Mucosa of descending colon (tissue), 3 donors: ENCODE measurements around the gene PANK4. TPM values are rescaled to one million over a fixed set of nuclear protein-coding genes. Genes with fewer than 3 reads are reported as not detected.

Source experiments
- ATAC-seq: fragments of 200-7000 bp; cut with Tn5 transposase; one replicate; pipeline ENCODE4 v1.9.1; 2020; ENCODE audit warnings: mild to moderate bottlenecking, moderate library complexity
- DNase-seq, 3 donors: peaks; one replicate each; pipeline ENCODE4 v3.0.0-alpha.2; 2020
- H3K36me3 ChIP-seq: fragments of 200-600 bp; one replicate; pipeline ENCODE4 v1.8.0; 2021; ENCODE audit warnings: low read depth, mild to moderate bottlenecking
- H3K4me1 ChIP-seq: fragments of 200-600 bp; one replicate; pipeline ENCODE4 v1.8.0; 2021; ENCODE audit warnings: low read depth, mild to moderate bottlenecking
- H3K4me3 ChIP-seq: fragments of 200-600 bp; one replicate; pipeline ENCODE4 v1.8.0; 2021; ENCODE audit warnings: mild to moderate bottlenecking
- H3K9me3 ChIP-seq: fragments of 200-600 bp; one replicate; pipeline ENCODE4 v1.8.0; 2021; ENCODE audit warnings: mild to moderate bottlenecking
- intact Hi-C, 2 donors: fragments of 100-400 bp; cut with DNase I in 1 of 2; cut with micrococcal nuclease in 1 of 2; formaldehyde crosslinking; loops; one replicate each; pipeline versions ENCODE4 v1.11.0 to v1.11.1; 2022; cut with DNase I, micrococcal nuclease
- total RNA-seq, 3 donors: library from RNA; stranded (reverse); fragmentation: NEBNext Ultra II Directional in 2 of 3; extraction: Animal tissue kit (Norgen Biotek cat#: 25700) in 2 of 3; gene quantifications; one replicate each; pipeline versions ENCODE4 v1.2.1 to v1.2.4, GENCODE V29; 2021 to 2023
- TF ChIP-seq, protein P1 (sequence below): fragments of 200-600 bp; IDR thresholded peaks from one replicate; pipeline ENCODE4 v1.8.0; 2022; ENCODE audit warnings: antibody characterized with exemption, mild to moderate bottlenecking
- donor health status: DM: no; HTN: no; CAD: no; lungs with moderate emphysema.
- donor health status: DM: no; HTN: no; CAD: no.
- donor health status: DM: no; HTN: yes; CAD: no.

PANK4 gene
- total RNA-seq, 3 donors from 2014 or later: 28.1 to 51.6 (median 44.7) TPM

DNA sequence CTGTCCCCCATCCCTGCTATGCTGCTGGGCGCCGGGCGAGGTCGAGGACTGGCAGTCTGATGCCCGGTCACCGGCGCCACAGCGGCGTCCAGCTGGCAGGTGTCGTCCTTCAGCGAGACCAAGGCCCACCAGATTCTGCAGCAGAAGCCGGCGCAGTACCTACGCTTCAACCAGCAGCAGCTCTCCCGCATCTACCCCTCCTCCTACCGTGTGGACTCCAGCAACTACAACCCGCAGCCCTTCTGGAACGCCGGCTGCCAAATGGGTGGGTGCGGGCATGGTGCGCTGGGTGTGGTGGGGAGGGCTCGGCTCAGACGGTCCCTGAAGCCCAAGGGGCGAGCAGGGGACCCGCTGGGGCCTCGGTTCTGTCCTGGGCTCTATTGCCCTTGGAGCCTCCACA lies 29.6 kb downstream of the PANK4 start:
- Histone ChIP-seq H3K36me3 (no peaks in the 10 kb centered on the region), H3K9me3 (no peaks in the 10 kb centered on the region), H3K4me3 (no peak overlapping the region), H3K4me1 (no peaks in the 10 kb centered on the region)
- TF ChIP-seq, protein P1, sequence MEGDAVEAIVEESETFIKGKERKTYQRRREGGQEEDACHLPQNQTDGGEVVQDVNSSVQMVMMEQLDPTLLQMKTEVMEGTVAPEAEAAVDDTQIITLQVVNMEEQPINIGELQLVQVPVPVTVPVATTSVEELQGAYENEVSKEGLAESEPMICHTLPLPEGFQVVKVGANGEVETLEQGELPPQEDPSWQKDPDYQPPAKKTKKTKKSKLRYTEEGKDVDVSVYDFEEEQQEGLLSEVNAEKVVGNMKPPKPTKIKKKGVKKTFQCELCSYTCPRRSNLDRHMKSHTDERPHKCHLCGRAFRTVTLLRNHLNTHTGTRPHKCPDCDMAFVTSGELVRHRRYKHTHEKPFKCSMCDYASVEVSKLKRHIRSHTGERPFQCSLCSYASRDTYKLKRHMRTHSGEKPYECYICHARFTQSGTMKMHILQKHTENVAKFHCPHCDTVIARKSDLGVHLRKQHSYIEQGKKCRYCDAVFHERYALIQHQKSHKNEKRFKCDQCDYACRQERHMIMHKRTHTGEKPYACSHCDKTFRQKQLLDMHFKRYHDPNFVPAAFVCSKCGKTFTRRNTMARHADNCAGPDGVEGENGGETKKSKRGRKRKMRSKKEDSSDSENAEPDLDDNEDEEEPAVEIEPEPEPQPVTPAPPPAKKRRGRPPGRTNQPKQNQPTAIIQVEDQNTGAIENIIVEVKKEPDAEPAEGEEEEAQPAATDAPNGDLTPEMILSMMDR: no peak
- ATAC-seq (no peak), DNase-seq (no peak)
- intact Hi-C loops: no loop called here

DNA sequence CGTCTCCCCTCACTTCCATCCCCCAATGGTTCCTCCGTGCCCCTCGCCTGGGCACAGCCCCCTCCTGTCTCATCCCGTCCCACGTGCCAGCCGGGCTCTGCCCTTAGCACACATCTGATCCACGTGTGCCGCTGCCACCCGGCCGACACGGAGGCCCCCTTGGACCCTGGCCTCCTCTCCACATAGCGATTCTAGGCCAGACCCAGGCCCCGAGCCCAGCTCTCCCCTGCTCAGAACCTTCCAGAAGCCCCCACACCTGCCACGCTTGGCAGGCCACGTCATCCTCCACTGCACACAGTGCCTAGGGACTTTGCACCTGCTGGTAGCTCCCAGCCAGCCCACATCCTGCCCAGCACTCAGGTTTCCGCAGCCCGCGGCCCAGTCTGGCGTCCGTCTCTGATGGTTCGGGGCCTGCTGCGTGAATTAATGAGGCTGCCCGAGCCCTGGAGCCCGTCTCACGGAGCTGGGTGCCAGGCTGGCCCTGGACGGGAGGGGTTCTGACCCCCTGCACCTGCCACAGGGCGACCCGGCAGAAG lies 30.2 kb downstream of the PANK4 start:
- intact Hi-C loops: no loop called here
- no peaks in the 10 kb centered on the region for H3K9me3 ChIP-seq
- no peaks in the 10 kb centered on the region for H3K4me1 ChIP-seq
- ATAC-seq (peak; percentile 34), DNase-seq (peak in 1 of 3 donors; percentile 68)
- TF ChIP-seq, protein P1: no peak
- H3K4me3 ChIP-seq: no peak overlapping the region
- no peaks in the 10 kb centered on the region for H3K36me3 ChIP-seq

DNA sequence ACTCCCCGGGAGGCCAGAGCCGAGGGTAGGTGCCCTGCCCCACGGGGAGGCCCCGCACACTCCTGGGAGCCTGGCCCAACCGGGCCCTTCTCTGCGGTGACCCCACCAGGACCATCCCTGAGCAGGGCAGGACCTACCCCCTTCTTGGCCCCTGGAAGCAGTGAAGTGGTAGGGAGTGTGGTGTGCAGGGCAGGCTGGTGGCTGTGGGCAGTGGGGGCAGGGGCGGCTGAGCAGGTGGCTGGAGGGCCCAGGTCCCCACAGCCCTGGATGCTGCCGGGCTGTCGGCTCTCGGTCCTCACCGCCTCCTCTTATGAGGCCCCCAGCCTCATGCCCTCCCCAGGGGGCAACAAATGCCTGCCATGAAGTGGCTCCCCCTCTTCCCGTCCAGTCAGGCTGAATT lies 30.9 kb downstream of the PANK4 start:
- Histone ChIP-seq H3K9me3 (no peaks in the 10 kb centered on the region), H3K36me3 (no peaks in the 10 kb centered on the region), H3K4me3 (no peak overlapping the region), H3K4me1 (no peaks in the 10 kb centered on the region)
- TF ChIP-seq, protein P1: no peak
- ATAC-seq: no peak
- intact Hi-C loops: no loop called here
- no peak for DNase-seq

DNA sequence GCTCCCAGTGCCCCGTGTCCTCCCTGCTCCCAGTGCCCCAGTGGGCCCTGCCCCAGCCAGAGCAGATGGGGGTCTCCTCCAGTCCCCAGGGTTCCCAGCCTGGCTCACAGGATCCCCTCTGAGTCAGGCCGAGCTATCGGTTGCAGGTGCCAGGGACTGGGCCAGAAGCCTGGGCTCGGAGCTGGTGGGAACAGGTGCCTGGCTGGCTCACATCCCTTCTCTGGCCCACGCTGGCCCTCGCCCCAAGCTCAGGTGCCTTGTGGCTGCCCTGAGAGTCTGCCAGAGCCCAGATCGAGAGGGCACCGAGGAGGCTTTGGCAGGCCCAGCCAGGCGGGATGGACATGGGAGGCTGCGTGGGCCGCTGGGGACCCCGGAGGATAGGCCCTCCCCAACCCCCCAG lies 31.4 kb downstream of the PANK4 start:
- Histone ChIP-seq H3K9me3 (no peaks in the 10 kb centered on the region), H3K4me3 (no peak overlapping the region), H3K36me3 (no peaks in the 10 kb centered on the region), H3K4me1 (no peaks in the 10 kb centered on the region)
- DNase-seq: no peak
- intact Hi-C loops: no loop called here
- TF ChIP-seq, protein P1: no peak
- no peak for ATAC-seq

DNA sequence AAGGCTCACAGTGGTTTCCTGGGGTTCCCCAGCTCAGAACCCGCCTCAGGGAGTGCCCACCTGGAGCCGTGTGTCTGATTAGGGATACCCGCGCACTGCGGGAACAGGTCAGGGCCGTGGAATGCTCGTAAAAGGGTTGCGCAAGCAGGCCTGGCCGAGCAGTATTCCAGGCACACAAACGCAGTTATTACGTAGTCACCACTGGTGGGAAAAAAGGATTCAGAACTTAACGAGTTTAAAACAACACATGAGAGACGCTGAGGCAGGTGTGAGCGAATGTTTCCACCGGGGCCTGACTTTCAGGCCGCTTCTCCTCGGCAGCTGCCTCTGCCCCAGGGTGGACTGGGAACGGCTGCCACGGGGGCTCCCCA lies 32.1 kb downstream of the PANK4 start:
- Histone ChIP-seq H3K36me3 (no peaks in the 10 kb centered on the region), H3K4me3 (no peak overlapping the region), H3K4me1 (no peaks in the 10 kb centered on the region), H3K9me3 (no peaks in the 10 kb centered on the region)
- ATAC-seq (peak; percentile 72), DNase-seq (peak in 2 of 3 donors; percentile 41 to 48)
- intact Hi-C loops: no loop called here
- TF ChIP-seq, protein P1: no peak
